ENCODE results near the gene STARD7.
A peak's percentile ranks its signal among the peaks of the same experiment; 100 is the strongest.
"Not testable (repeated sequence)": the region's sequence is repeated elsewhere in the genome, so short reads cannot be mapped to it uniquely, and the experiment has no call there.

Gene STARD7

GRCh38 chr2:96208143-96209010, at the start of gene STARD7:
TSS of gene STARD7 (minus strand) at chr2:96208827. CDS start at chr2:96208434, 393 bp downstream.
- H3K4me1 ChIP-seq (ENCODE audit: low read length), result peaks cover 26% of the 10 kb centered on the region
- DNase-seq, result peak; percentile 99
- peak within 1 kb of the TSS; percentile 79 for H3K4me2 ChIP-seq (ENCODE audit: low read depth, low read length)
- no peaks in the 10 kb centered on the region for H3K36me3 ChIP-seq (replicated peaks; ENCODE audit: insufficient read depth, low read length)
- H3K9me2 ChIP-seq (replicated peaks; ENCODE audit: insufficient read depth, low read length), result no peaks in the 10 kb centered on the region
- H2AFZ ChIP-seq (ENCODE audit: low read length), result peak within 1 kb of the TSS; percentile 67
- peak within 1 kb of the TSS; percentile 95 for H3K27ac ChIP-seq (ENCODE audit: low read length)
- H4K20me1 ChIP-seq (ENCODE audit: insufficient read depth, low read length), result peaks cover 40% of the 10 kb centered on the region
- H3F3A ChIP-seq (ENCODE audit: insufficient read depth, low read length), result peaks cover 27% of the 10 kb centered on the region
- peak within 1 kb of the TSS; percentile 88 for H3K4me3 ChIP-seq (ENCODE audit: low read length)
- no peaks in the 10 kb centered on the region for H3K27me3 ChIP-seq (replicated peaks; ENCODE audit: insufficient read depth, low read length)
- TF ChIP-seq EZH2 (optimal IDR thresholded peaks at IDR 0.05; ENCODE audit: low read depth, low read length) (no peak), CTCF (IDR thresholded peaks at IDR 0.05; ENCODE audit: low read length) (no peak), EZH2phosphoT487 (IDR thresholded peaks at IDR 0.05; ENCODE audit: low read length) (no peak)
- H3K9me3 ChIP-seq (replicated peaks; ENCODE audit: insufficient read depth, low read length), result no peaks in the 10 kb centered on the region
- H3K9ac ChIP-seq (ENCODE audit: low read length), result peak within 1 kb of the TSS; percentile 98
- H3K79me2 ChIP-seq (ENCODE audit: low read length), result peaks cover 67% of the 10 kb centered on the region

GRCh38 chr2:96257744-96258143, 49.1 kb upstream of the STARD7 start:
- H3K9me2 ChIP-seq (replicated peaks; ENCODE audit: insufficient read depth, low read length); H2AFZ ChIP-seq (ENCODE audit: low read length); H3K27me3 ChIP-seq (replicated peaks; ENCODE audit: insufficient read depth, low read length); H3K4me3 ChIP-seq (ENCODE audit: low read length); H3K36me3 ChIP-seq (replicated peaks; ENCODE audit: insufficient read depth, low read length); H4K20me1 ChIP-seq (ENCODE audit: insufficient read depth, low read length); H3K27ac ChIP-seq (ENCODE audit: low read length); H3K9ac ChIP-seq (ENCODE audit: low read length); H3K4me2 ChIP-seq (ENCODE audit: low read depth, low read length); DNase-seq; H3K9me3 ChIP-seq (replicated peaks; ENCODE audit: insufficient read depth, low read length): not testable (repeated sequence)
- Histone ChIP-seq H3F3A (ENCODE audit: insufficient read depth, low read length) (peaks cover 24% of the 10 kb centered on the region), H3K79me2 (ENCODE audit: low read length) (peaks cover 66% of the 10 kb centered on the region), H3K4me1 (ENCODE audit: low read length) (peaks cover 31% of the 10 kb centered on the region)

- H4K20me1 ChIP-seq (ENCODE audit: insufficient read depth, low read length), result no peaks in the 10 kb centered on the region
- TF ChIP-seq CTCF (IDR thresholded peaks at IDR 0.05; ENCODE audit: low read length) (no peak), EZH2 (optimal IDR thresholded peaks at IDR 0.05; ENCODE audit: low read depth, low read length) (no peak), EZH2phosphoT487 (IDR thresholded peaks at IDR 0.05; ENCODE audit: low read length) (no peak)
- no peak for DNase-seq
- peaks cover 24% of the 10 kb centered on the region for H3F3A ChIP-seq (ENCODE audit: insufficient read depth, low read length)
- H3K4me1 ChIP-seq (ENCODE audit: low read length), result peaks cover 42% of the 10 kb centered on the region
- H3K4me3 ChIP-seq (ENCODE audit: low read length), result no peak overlapping the region
- H3K79me2 ChIP-seq (ENCODE audit: low read length), result peaks cover 55% of the 10 kb centered on the region
- no peaks in the 10 kb centered on the region for H3K27me3 ChIP-seq (replicated peaks; ENCODE audit: insufficient read depth, low read length)
- no peak overlapping the region for H3K4me2 ChIP-seq (ENCODE audit: low read depth, low read length)
- peaks cover 3% of the 10 kb centered on the region; the same call in 1 of the 2 replicates for H3K36me3 ChIP-seq (replicated peaks; ENCODE audit: insufficient read depth, low read length)
- H2AFZ ChIP-seq (ENCODE audit: low read length), result no peak overlapping the region
- no peak overlapping the region for H3K9ac ChIP-seq (ENCODE audit: low read length)
- H3K9me3 ChIP-seq (replicated peaks; ENCODE audit: insufficient read depth, low read length), result no peaks in the 10 kb centered on the region
- no peak overlapping the region for H3K27ac ChIP-seq (ENCODE audit: low read length)
- no peaks in the 10 kb centered on the region for H3K9me2 ChIP-seq (replicated peaks; ENCODE audit: insufficient read depth, low read length)
Measured at GRCh38 chr2:96256611-96257113, 48.0 kb upstream of the STARD7 start.

- H3K4me2 ChIP-seq (ENCODE audit: low read depth, low read length), result no peak overlapping the region
Measured at GRCh38 chr2:96254571-96254970, 45.9 kb upstream of the STARD7 start.

More at GRCh38 chr2:96254571-96254970, 45.9 kb upstream of the STARD7 start:
- H3K27me3 ChIP-seq (replicated peaks; ENCODE audit: insufficient read depth, low read length), result no peaks in the 10 kb centered on the region
- H2AFZ ChIP-seq (ENCODE audit: low read length), result no peak overlapping the region
- H3K27ac ChIP-seq (ENCODE audit: low read length), result no peak overlapping the region
- peaks cover 4% of the 10 kb centered on the region for H3F3A ChIP-seq (ENCODE audit: insufficient read depth, low read length)
- H3K79me2 ChIP-seq (ENCODE audit: low read length), result peaks cover 38% of the 10 kb centered on the region
- H3K4me1 ChIP-seq (ENCODE audit: low read length), result peaks cover 35% of the 10 kb centered on the region
- H3K9me2 ChIP-seq (replicated peaks; ENCODE audit: insufficient read depth, low read length), result no peaks in the 10 kb centered on the region
- no peak for DNase-seq
- no peak overlapping the region for H3K4me3 ChIP-seq (ENCODE audit: low read length)
- no peaks in the 10 kb centered on the region for H3K9me3 ChIP-seq (replicated peaks; ENCODE audit: insufficient read depth, low read length)
- TF ChIP-seq CTCF (IDR thresholded peaks at IDR 0.05; ENCODE audit: low read length) (no peak), EZH2 (optimal IDR thresholded peaks at IDR 0.05; ENCODE audit: low read depth, low read length) (no peak), EZH2phosphoT487 (IDR thresholded peaks at IDR 0.05; ENCODE audit: low read length) (no peak)
- no peaks in the 10 kb centered on the region for H4K20me1 ChIP-seq (ENCODE audit: insufficient read depth, low read length)
- H3K9ac ChIP-seq (ENCODE audit: low read length), result no peak overlapping the region
- peaks cover 3% of the 10 kb centered on the region; the same call in 1 of the 2 replicates for H3K36me3 ChIP-seq (replicated peaks; ENCODE audit: insufficient read depth, low read length)

All from MM.1S (cell line).